ENCODE data around the gene TIFAB.

TIFAB gene

GRCh38 chr5:135426102-135427082 is 25.8 kb downstream of the TIFAB start:
- DNase-seq (ENCODE audit: low spot score): peak; percentile 62

- no peak for DNase-seq (ENCODE audit: low spot score)
These were observed 26.5 kb downstream of the TIFAB start for GRCh38 chr5:135425641-135426040.

- DNase-seq (ENCODE audit: low spot score): no peak
These were observed 28.3 kb downstream of the TIFAB start for GRCh38 chr5:135423846-135424168.

- DNase-seq (ENCODE audit: low spot score): no peak
These were observed 28.9 kb downstream of the TIFAB start for GRCh38 chr5:135423146-135423845.

- DNase-seq (ENCODE audit: low spot score): no peak
These were observed 29.7 kb downstream of the TIFAB start for GRCh38 chr5:135422419-135422818.

GRCh38 chr5:135417083-135417482 is 35.1 kb downstream of the TIFAB start:
- DNase-seq (ENCODE audit: low spot score): no peak

- DNase-seq (ENCODE audit: low spot score): no peak
These were observed 47.1 kb downstream of the TIFAB start for GRCh38 chr5:135405082-135405481.

- DNase-seq (ENCODE audit: low spot score): no peak
These were observed 50.1 kb downstream of the TIFAB start for GRCh38 chr5:135402031-135402430.

- DNase-seq (ENCODE audit: low spot score): no peak
These were observed 51.3 kb downstream of the TIFAB start for GRCh38 chr5:135400866-135401265.

GRCh38 chr5:135399794-135400542 is 52.2 kb downstream of the TIFAB start:
- no peak for DNase-seq (ENCODE audit: low spot score)

- DNase-seq (ENCODE audit: low spot score): peak; percentile 78
These were observed 53.0 kb downstream of the TIFAB start, which contains the start of gene MACROH2A1 for GRCh38 chr5:135398855-135399793. TSS of gene MACROH2A1 (minus strand) at chr5:135399231. CDS start at chr5:135389093, 10,138 bp downstream.

- DNase-seq (ENCODE audit: low spot score): no peak
These were observed 53.8 kb downstream of the TIFAB start for GRCh38 chr5:135398160-135398854.

Small RNAs within 50 kb of the gene (small RNA-seq; reads per million reads assigned to genes)
- gene DCANP1: 0 reads per million in 2 experiments

Measured in SK-N-DZ (cell line).